Measurements from ENCODE around the gene NNAT.

The NNAT gene

GRCh38 chr20:37501940-37502339 is 19.1 kb upstream of the NNAT start:
- in situ Hi-C loops (cut with MboI; ENCODE audit: low pct_unique_long_range_greater_than_20kb, low sequenced_read_pairs, unreplicated experiment) = no loop called here

GRCh38 chr20:37502654-37503053 is 18.4 kb upstream of the NNAT start:
- no peak for DNase-seq (ENCODE audit: low spot score)
- in situ Hi-C loops (cut with MboI; ENCODE audit: low pct_unique_long_range_greater_than_20kb, low sequenced_read_pairs, unreplicated experiment) = no loop called here

More at GRCh38 chr20:37501940-37502339, 19.1 kb upstream of the NNAT start:
- DNase-seq (ENCODE audit: low spot score) = no peak
- TF ChIP-seq CTCF (IDR thresholded peaks at IDR 0.05; ENCODE audit: extremely low read depth, insufficient read depth, missing control alignments) = no peak

GRCh38 chr20:37503256-37503927 is 17.7 kb upstream of the NNAT start:
- TF ChIP-seq CTCF (IDR thresholded peaks at IDR 0.05; ENCODE audit: extremely low read depth, insufficient read depth, missing control alignments) = no peak
- in situ Hi-C loops (cut with MboI; ENCODE audit: low pct_unique_long_range_greater_than_20kb, low sequenced_read_pairs, unreplicated experiment) = no loop called here

More at GRCh38 chr20:37502654-37503053, 18.4 kb upstream of the NNAT start:
- no peak for TF ChIP-seq CTCF (IDR thresholded peaks at IDR 0.05; ENCODE audit: extremely low read depth, insufficient read depth, missing control alignments)

GRCh38 chr20:37504404-37505096 is 16.5 kb upstream of the NNAT start:
- DNase-seq (ENCODE audit: low spot score) = no peak
- in situ Hi-C loops (cut with MboI; ENCODE audit: low pct_unique_long_range_greater_than_20kb, low sequenced_read_pairs, unreplicated experiment) = no loop called here
- no peak for TF ChIP-seq CTCF (IDR thresholded peaks at IDR 0.05; ENCODE audit: extremely low read depth, insufficient read depth, missing control alignments)

More at GRCh38 chr20:37503256-37503927, 17.7 kb upstream of the NNAT start:
- no peak for DNase-seq (ENCODE audit: low spot score)

GRCh38 chr20:37505263-37506151 is 15.5 kb upstream of the NNAT start:
- DNase-seq (ENCODE audit: low spot score) = no peak

More at GRCh38 chr20:37505263-37506151, 15.5 kb upstream of the NNAT start:
- TF ChIP-seq CTCF (IDR thresholded peaks at IDR 0.05; ENCODE audit: extremely low read depth, insufficient read depth, missing control alignments) = no peak
- in situ Hi-C loops (cut with MboI; ENCODE audit: low pct_unique_long_range_greater_than_20kb, low sequenced_read_pairs, unreplicated experiment) = no loop called here

Measured in GM13977 (cell line).